BJ (cell line): Measurements from ENCODE around the gene CD79A. TPM values are rescaled to one million over a fixed set of nuclear protein-coding genes. Genes with fewer than 3 reads are reported as not detected.
A peak's percentile ranks its signal among the peaks of the same experiment; 100 is the strongest.

Experiments used
- CTCF ChIA-PET: fragments of 350-600 bp; formaldehyde crosslinking; extraction: SDS; loops from one replicate; lab custom pipeline; 2021; ENCODE audit warnings: antibody characterized with exemption, inconsistent platforms; lab: Yijun Ruan, JAX
- POLR2A ChIA-PET: fragments of 300-600 bp; sonication (Branson Sonifier 250); formaldehyde crosslinking; extraction: SDS; loops from one replicate; lab custom pipeline; 2021; ENCODE audit warnings: antibody characterized with exemption; lab: Charles Lee
- DNase-seq: peaks from one replicate; pipeline ENCODE4 v3.0.0-alpha.2; 2011; ENCODE audit warnings: low read depth
- H3K27me3 ChIP-seq: 2 replicates; pipeline ENCODE4 v1.6.0; 2011; ENCODE audit warnings: low read length; ENCODE audit not compliant: control insufficient read depth, insufficient read depth
- H3K36me3 ChIP-seq: 2 replicates; pipeline ENCODE4 v1.5.1; 2011; ENCODE audit warnings: low read length; ENCODE audit not compliant: control insufficient read depth, insufficient read depth
- H3K4me3 ChIP-seq: 2 replicates; pipeline ENCODE4 v1.5.1; 2011; ENCODE audit warnings: low read depth, mild to moderate bottlenecking, control low read depth, low read length
- polyA plus RNA-seq: library from polyadenylated mRNA; depleted of rRNA; stranded (reverse); fragments of >200 nt; gene quantifications from 2 replicates; pipeline ENCODE4 v1.2.3, GENCODE V29; 2011
- TF ChIP-seq, protein P1 (sequence below): IDR thresholded peaks from 2 replicates; pipeline ENCODE4 v1.5.1; 2011; ENCODE audit warnings: low read depth, mild to moderate bottlenecking, control low read depth, inconsistent platforms, low read length, moderate library complexity; ENCODE audit not compliant: insufficient read depth

Gene CD79A
- polyA plus RNA-seq, 1 experiment = 0.37 TPM

DNA sequence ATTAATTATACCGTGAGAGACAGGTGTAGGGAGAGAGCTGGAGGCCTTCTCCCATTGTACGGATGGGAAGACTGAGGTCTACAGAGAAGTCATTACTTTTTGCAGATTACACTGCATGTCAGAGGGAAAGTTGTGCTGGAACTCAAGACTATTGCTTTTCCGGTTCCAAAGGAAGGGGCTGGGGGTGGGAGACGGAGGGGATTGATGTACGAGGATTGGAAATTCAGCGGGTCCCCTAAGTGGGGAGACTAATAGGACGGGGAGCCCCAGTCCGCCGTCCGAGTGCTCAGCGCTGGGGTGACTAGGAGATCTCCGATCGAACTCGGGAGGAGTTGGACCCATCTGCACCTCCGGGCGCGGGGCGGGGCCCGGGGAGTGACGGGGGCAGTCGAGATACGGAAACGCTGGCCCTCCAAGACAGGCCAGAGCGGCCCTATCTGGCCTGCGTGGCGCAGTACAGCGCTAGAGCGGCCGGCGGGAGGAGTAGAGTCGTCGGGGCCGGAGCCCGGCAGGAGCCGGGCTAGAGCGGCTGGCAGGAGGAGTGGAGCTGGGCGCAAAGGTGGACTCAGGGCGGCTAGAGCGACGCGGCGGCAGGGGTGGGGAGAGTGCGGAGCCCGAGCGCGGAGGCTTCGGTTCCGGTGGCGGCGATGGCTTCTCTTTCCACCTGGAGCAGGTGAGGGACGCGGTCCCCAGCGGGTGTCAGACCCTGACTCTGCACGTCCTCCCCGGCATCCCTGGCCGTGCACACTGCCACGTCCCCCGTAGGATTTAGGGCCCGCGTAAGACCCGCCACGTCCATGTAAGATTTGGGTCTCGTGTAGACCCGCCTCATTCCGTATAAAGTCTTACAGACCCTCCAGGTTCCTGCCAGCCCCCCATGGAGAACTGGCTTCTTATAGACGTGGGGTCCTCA, 7.0 kb downstream of the CD79A start:
- ChIA-PET CTCF (interaction anchor here (0.7 to 2.3 kb wide), 6 partner anchors 10 to 74 kb away, joined by 3 to 7 read pairs (median 3); no protein-coding TSS in a partner anchor), POLR2A (no interaction called here)
- Histone ChIP-seq H3K27me3 (no peaks in the 10 kb centered on the region), H3K36me3 (peaks cover 8% of the 10 kb centered on the region), H3K4me3 (peak overlapping the region; percentile 99)
- peak; percentile 73 for DNase-seq
- TF ChIP-seq, protein P1, sequence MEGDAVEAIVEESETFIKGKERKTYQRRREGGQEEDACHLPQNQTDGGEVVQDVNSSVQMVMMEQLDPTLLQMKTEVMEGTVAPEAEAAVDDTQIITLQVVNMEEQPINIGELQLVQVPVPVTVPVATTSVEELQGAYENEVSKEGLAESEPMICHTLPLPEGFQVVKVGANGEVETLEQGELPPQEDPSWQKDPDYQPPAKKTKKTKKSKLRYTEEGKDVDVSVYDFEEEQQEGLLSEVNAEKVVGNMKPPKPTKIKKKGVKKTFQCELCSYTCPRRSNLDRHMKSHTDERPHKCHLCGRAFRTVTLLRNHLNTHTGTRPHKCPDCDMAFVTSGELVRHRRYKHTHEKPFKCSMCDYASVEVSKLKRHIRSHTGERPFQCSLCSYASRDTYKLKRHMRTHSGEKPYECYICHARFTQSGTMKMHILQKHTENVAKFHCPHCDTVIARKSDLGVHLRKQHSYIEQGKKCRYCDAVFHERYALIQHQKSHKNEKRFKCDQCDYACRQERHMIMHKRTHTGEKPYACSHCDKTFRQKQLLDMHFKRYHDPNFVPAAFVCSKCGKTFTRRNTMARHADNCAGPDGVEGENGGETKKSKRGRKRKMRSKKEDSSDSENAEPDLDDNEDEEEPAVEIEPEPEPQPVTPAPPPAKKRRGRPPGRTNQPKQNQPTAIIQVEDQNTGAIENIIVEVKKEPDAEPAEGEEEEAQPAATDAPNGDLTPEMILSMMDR = peak; percentile 32; the same call in 1 of the 2 replicates

DNA sequence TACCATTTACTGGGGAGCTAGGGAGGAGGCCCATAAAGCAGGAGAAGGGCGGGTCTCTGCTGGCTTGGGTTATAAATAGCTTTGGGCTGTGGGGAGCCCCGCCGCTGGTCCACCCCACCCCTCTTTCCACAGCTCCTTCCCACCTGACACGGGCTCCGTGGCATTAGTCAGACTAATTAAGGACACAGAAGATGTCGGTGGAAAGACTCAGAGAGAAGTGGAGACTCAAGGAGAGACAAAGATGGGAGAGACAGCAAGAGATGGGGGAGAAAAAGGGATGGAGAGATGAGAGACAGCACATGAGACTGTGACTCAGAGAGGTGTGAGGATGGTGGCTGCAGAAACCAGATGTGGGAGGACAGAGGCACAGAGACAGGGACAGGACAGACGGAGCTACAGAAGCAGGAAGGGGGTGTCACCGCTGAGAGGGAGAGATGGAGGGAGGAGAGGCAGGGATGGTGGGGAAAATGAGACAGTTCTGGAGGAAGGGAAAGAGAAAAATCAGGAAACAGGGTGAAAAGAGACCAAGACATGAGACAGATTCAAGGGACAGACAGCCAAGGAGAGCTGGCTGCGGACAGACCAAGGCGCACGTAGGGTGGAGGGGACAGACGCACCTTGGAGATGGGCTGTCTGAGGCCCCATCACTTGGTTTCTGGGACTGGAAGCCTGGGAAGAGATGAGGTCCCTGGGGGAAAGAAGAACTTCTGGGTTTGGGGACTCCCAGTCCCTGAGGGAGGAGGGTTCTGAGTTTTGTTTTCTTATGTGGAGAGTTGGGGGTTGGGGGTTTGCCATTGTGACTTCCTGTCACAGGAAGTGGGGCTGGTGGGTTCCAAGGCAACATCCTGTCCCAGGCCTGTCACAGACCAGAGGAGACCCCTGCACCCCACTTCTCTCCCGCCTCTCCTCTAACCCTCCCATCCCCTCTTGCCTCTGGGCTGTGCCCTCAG, 10.0 kb downstream of the CD79A start:
- TF ChIP-seq, protein P1 = no peak
- ChIA-PET POLR2A (no interaction called here), CTCF (interaction anchor here (1.1 to 1.6 kb wide), 3 partner anchors 12 to 64 kb away, joined by 3 to 4 read pairs (median 4); no protein-coding TSS in a partner anchor)
- Histone ChIP-seq H3K4me3 (no peak overlapping the region), H3K36me3 (peaks cover 19% of the 10 kb centered on the region), H3K27me3 (no peaks in the 10 kb centered on the region)
- DNase-seq = no peak

DNA sequence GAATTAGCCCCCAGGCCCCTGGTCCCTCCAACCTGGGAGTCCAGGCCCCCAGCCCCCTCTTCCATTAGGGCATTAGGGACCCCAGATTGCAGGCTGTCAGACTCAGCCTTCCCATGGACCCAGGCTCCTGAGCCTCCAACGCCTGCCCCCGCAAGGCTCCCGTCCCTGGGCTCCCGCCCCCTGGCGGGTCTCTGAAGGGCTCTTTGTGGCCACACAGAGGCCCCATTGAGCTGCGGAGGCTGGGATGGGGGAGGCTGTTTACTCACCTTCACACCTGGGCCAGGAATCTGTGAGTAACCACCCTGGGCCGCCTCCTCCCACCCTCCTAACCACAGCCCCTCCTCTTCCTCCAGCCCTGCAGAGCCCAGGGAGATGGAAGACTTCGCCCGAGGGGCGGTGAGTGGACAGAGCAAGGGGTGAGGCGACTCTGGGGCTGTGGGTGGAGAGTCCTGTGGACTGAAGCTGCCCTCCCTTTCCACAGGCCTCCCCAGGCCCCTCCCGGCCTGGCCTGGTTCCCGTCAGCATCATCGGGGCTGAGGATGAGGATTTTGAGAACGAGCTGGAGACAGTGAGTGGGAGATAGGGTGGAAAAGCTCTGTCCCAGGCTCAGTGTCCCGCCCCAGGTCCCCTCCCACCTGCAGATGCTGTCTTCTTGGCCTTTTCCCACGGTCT, 10.8 kb downstream of the CD79A start:
- DNase-seq = peak; percentile 15
- POLR2A ChIA-PET = no interaction called here
- Histone ChIP-seq H3K36me3 (peaks cover 24% of the 10 kb centered on the region), H3K4me3 (no peak overlapping the region), H3K27me3 (no peaks in the 10 kb centered on the region)
- CTCF ChIA-PET = interaction anchor here (1.3 to 1.4 kb wide), 2 partner anchors 15 to 63 kb away, joined by 3 to 4 read pairs; no protein-coding TSS in a partner anchor
- TF ChIP-seq, protein P1 = no peak

DNA sequence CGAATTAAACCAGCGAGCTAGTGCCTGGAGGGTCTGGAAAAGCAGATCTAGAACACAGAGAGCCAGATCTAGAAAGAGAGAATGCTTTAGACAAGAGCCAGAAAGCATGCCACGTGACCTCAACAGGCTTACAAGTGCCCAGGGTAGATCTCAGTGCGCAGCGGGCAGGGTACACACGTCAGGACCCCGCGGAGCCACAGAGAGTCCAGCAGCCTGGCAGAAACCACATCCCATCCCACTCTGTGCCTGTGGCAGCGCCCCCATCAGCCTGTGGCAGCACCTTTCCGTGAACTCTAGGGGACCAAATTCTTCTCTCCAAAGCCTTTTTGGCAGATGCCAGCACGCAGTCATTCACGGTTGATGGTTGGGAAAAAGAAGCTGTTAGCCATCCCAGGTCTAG, 11.8 kb downstream of the CD79A start:
- Histone ChIP-seq H3K36me3 (peaks cover 24% of the 10 kb centered on the region), H3K4me3 (no peak overlapping the region), H3K27me3 (no peaks in the 10 kb centered on the region)
- TF ChIP-seq, protein P1 = no peak
- DNase-seq = no peak
- ChIA-PET POLR2A (no interaction called here), CTCF (interaction anchor here (1.3 kb wide), 1 partner anchor 16 kb away, joined by 3 read pairs; no protein-coding TSS in a partner anchor)
